Ovary (tissue), 9 donors: Measurements from ENCODE around the gene ADSS2. TPM values are rescaled to one million over a fixed set of nuclear protein-coding genes. Genes with fewer than 3 reads are reported as not detected.

Source experiments
- DNase-seq, 5 donors: peaks; one replicate each; pipeline ENCODE4 v3.0.0-alpha.2; 2019 to 2020
- H3K27ac ChIP-seq, 2 donors: fragments of 200-600 bp; one replicate each; pipeline versions ENCODE4 v1.5.1 to v1.8.0; 2019 to 2022
- H3K27me3 ChIP-seq: fragments of 200-600 bp; one replicate; pipeline ENCODE4 v1.8.0; 2022
- H3K36me3 ChIP-seq: fragments of 200-600 bp; sonication (generic); one replicate; pipeline ENCODE4 v1.5.1; 2019
- H3K4me1 ChIP-seq: one replicate; pipeline ENCODE4 v1.8.1; 2013; ENCODE audit warnings: mild to moderate bottlenecking, moderate library complexity; ENCODE audit not compliant: insufficient read depth
- H3K4me3 ChIP-seq: fragments of 200-600 bp; sonication (generic); one replicate; pipeline ENCODE4 v1.5.1; 2017
- H3K9me3 ChIP-seq, 2 donors: fragments of 200-600 bp in 1 of 2; sonication (generic) in 1 of 2; one replicate each; pipeline versions ENCODE4 v1.5.1 to v1.8.1; 2013 to 2019; ENCODE audit warnings: mild to moderate bottlenecking in 1 of 2, moderate library complexity in 1 of 2
- CTCF ChIP-seq, 3 donors: fragments of 450-650 bp in 2 of 3; fragments of 200-600 bp in 1 of 3; IDR thresholded peaks; one replicate each; pipeline versions ENCODE4 v1.5.1 to v1.8.0; 2016 to 2022; ENCODE audit warnings: antibody characterized with exemption in 3 of 3, mild to moderate bottlenecking in 1 of 3
- EP300 ChIP-seq: sonication (generic); formaldehyde crosslinking; IDR thresholded peaks from one replicate; pipeline ENCODE4 v1.6.1; 2017; ENCODE audit warnings: antibody characterized with exemption
- POLR2A ChIP-seq: fragments of 450-650 bp; IDR thresholded peaks from one replicate; pipeline ENCODE4 v1.6.1; 2017; ENCODE audit warnings: antibody characterized with exemption, mild to moderate bottlenecking, moderate library complexity
- WGBS, 3 donors: extraction: QIAGEN DNeasy Blood & Tissue Kit in 1 of 3; methylation state at CpG; one replicate each; pipeline versions ENCODE4 v1.1.5 to v1.1.7; 2013 to 2017; 5-methylcytosine and 5-hydroxymethylcytosine counted together
- intact Hi-C, 4 donors: fragments of 100-400 bp; cut with DNase I; formaldehyde crosslinking; loops; one replicate each; pipeline versions ENCODE4 v1.11.0 to v1.15.1; 2022 to 2023
- polyA plus RNA-seq, 2 donors: library from polyadenylated mRNA; stranded (reverse); fragments of 200-250 nt in 1 of 2; fragments of 350-450 nt in 1 of 2; fragmentation: Illumina TruSeq in 1 of 2; extraction: RNeasy Lipid Tissue Mini Kit (QIAGEN cat#74804) in 1 of 2; gene quantifications; one replicate each; pipeline ENCODE4 v1.2.3, GENCODE V29; 2013 to 2014
- total RNA-seq, 7 donors: library from RNA; depleted of rRNA in 2 of 7; stranded (reverse); fragments of >200 nt in 2 of 7; fragmentation: NEBNext Ultra II Directional in 3 of 7; extraction: Animal tissue kit (Norgen Biotek cat#: 25700) in 3 of 7; gene quantifications; one replicate each; pipeline versions ENCODE4 v1.1.0 to v1.2.4, GENCODE V29; 2016 to 2023
- donor health status: DM: no; HTN: no; CAD: no; lungs with moderate emphysema.
- donor health status: DM: no; HTN: no; CAD: no.
- donor health status: Bipolar disorder and iron deficiency.
- donor health status: DM: yes; HTN: yes; CAD: no.
- donor health status: DM: no; HTN: no; CAD: no.
- donor health status: DM: yes; HTN: yes; CAD: no.

Gene ADSS2
- total and polyA plus RNA-seq, 9 donors = 23.6 to 44.2 (median 29.8) TPM

GRCh38 chr1:244409701-244410100 lies 42.0 kb downstream of the ADSS2 start:
- Histone ChIP-seq H3K27me3 (no peaks in the 10 kb centered on the region), H3K9me3 (no peaks in the 10 kb centered on the region), H3K27ac (no peak overlapping the region), H3K4me3 (no peak overlapping the region), H3K4me1 (peaks cover 3% of the 10 kb centered on the region), H3K36me3 (no peaks in the 10 kb centered on the region)
- WGBS, 3 donors = 34 to 58% (median 49%) methylated on average over 2 of the region's 2 CpGs
- TF ChIP-seq CTCF (IDR thresholded peaks at IDR 0.05) (no peak), POLR2A (no peak), EP300 (no peak)
- intact Hi-C loops = no loop called here
- no peak for DNase-seq

- Histone ChIP-seq H3K9me3 (no peaks in the 10 kb centered on the region), H3K27me3 (no peaks in the 10 kb centered on the region), H3K4me1 (peaks cover 3% of the 10 kb centered on the region), H3K36me3 (no peaks in the 10 kb centered on the region), H3K4me3 (no peak overlapping the region), H3K27ac (no peak overlapping the region)
- TF ChIP-seq EP300 = no peak
- no peak for TF ChIP-seq CTCF (IDR thresholded peaks at IDR 0.05)
- TF ChIP-seq POLR2A = no peak
- intact Hi-C loops = no loop called here
- WGBS, 3 donors = 50 to 65% (median 54%) methylated on average over 4 of the region's 4 CpGs
- DNase-seq = no peak
Measured at GRCh38 chr1:244406337-244406736, 45.4 kb downstream of the ADSS2 start.

- DNase-seq = no peak
- Histone ChIP-seq H3K4me3 (no peak overlapping the region), H3K27ac (no peak overlapping the region), H3K36me3 (no peaks in the 10 kb centered on the region), H3K4me1 (peaks cover 3% of the 10 kb centered on the region), H3K9me3 (no peaks in the 10 kb centered on the region), H3K27me3 (no peaks in the 10 kb centered on the region)
- no peak for TF ChIP-seq CTCF (IDR thresholded peaks at IDR 0.05)
- TF ChIP-seq EP300 = no peak
- TF ChIP-seq POLR2A = no peak
- intact Hi-C loops = no loop called here
- 65 to 78% (median 71%) methylated on average over 2 of the region's 2 CpGs for WGBS, 3 donors
Measured at GRCh38 chr1:244405856-244406255, 45.9 kb downstream of the ADSS2 start.

- H3K4me1 ChIP-seq = no peaks in the 10 kb centered on the region
- no peak overlapping the region for H3K27ac ChIP-seq
- intact Hi-C loops = no loop called here
- no peaks in the 10 kb centered on the region for H3K9me3 ChIP-seq
- no peaks in the 10 kb centered on the region for H3K27me3 ChIP-seq
- DNase-seq = no peak
- H3K4me3 ChIP-seq = no peak overlapping the region
- no peaks in the 10 kb centered on the region for H3K36me3 ChIP-seq
- TF ChIP-seq POLR2A (no peak), CTCF (IDR thresholded peaks at IDR 0.05) (no peak), EP300 (no peak)
Measured at GRCh38 chr1:244403431-244403830, 48.3 kb downstream of the ADSS2 start.

- H3K36me3 ChIP-seq = no peaks in the 10 kb centered on the region
- no peak overlapping the region for H3K27ac ChIP-seq
- TF ChIP-seq CTCF (IDR thresholded peaks at IDR 0.05) (no peak), POLR2A (no peak), EP300 (no peak)
- 94 to 98% (median 96%) methylated on average over 2 of the region's 2 CpGs for whole genome bisulfite sequencing, 3 donors
- intact Hi-C loops = no loop called here
- no peaks in the 10 kb centered on the region for H3K4me1 ChIP-seq
- H3K9me3 ChIP-seq = no peaks in the 10 kb centered on the region
- no peak for DNase-seq
- H3K4me3 ChIP-seq = no peak overlapping the region
- H3K27me3 ChIP-seq = no peaks in the 10 kb centered on the region
Measured at GRCh38 chr1:244400974-244401373, 50.7 kb downstream of the ADSS2 start.
